Measurements from ENCODE around the gene SPI1.

GRCh38 chr11:47342854-47343253 is 35.5 kb downstream of the SPI1 start:
- TF ChIP-seq CTCF (IDR thresholded peaks at IDR 0.05; ENCODE audit: poor library complexity) = no peak
- no peak for TF ChIP-seq EZH2 (IDR thresholded peaks at IDR 0.05; ENCODE audit: borderline replicate concordance)
